NCI-H2029 treated with DMSO at 0.1 percent for 48 hours (cell line): ENCODE measurements around the gene UXT.
"Not testable (repeated sequence)": the region's sequence is repeated elsewhere in the genome, so short reads cannot be mapped to it uniquely, and the experiment has no call there.

Experiments used
- DNase-seq: peaks from one replicate; lab custom pipeline; 2025; lab: John Stamatoyannopoulos, UW

Gene UXT

DNA sequence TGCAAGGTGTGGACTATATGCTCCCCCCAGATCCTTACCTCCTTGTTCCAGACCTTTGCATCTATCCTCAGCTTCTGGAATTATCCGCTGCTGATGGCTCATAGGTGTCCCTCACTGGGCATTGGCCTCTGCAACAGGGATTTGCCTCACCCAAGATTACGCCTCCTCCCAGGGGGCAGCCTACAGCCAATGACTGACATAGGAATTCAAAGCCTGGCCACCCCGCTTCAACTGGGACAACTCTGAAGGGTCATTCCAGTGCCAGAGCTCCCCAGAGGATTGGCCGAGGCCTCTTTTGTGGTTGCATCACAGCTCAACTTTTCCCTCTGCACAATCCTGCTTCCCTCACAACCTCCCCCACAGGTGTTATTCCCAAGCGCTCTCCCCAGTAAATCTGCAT is 44.4 kb downstream of the UXT start:
- DNase-seq = no peak

DNA sequence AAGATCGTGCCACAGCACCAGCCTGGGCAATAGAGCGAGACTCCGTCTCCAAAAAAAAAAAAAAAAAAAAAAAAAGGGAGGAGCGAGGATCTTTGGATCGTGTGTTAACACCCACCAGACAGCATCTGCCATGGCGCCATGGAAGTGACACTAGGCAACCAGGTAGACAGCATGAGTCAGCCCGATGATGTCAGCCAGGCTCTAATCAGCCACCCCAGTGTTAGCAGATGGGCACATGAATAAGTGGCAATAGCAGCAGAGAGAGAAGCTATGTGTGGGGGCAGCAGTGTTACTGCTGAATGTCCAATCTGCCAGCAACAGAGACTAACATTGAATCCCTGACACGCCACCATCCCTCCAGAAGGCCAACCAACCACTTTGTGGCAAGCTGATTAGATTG is 45.9 kb downstream of the UXT start:
- DNase-seq = no peak

DNA sequence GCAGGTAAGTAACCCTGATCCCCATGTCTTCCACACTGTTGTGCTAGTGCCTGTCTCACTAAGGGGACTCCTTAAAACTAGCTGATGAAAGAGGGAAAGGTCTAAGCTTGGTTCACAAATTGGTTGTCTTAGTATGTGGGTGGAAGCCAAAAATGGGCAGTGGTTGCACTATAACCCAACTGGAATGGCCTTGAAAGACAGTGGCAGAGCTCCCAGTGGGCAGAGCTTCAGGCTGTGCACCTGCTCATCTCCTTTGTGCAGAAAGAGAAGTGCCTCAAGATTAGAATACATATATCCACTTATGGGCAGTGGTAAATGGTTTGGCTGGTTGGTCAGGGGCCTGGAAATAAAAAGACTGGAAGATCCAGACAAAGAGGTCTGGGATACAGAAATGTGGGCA is 46.6 kb downstream of the UXT start:
- peak; percentile 11 for DNase-seq

DNA sequence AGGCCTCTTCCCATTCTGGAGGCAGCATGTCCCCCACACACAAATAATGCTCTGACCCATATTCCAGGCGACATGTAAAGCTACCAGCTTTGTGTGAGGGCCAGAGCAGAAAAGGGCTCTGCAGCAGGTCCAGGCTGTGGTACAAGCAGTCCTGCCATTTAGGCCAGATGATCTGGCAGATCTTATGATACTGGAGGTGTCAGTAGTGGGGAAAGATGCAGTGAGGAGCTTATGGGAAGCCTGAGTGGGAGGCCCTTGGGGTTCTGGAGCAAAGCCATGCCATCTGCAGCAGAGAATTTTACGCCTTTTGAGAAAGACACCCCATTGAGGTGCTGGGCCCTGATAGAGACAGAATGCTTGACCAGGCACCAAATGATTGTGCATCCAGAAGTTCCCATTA is 47.1 kb downstream of the UXT start:
- no peak for DNase-seq

DNA sequence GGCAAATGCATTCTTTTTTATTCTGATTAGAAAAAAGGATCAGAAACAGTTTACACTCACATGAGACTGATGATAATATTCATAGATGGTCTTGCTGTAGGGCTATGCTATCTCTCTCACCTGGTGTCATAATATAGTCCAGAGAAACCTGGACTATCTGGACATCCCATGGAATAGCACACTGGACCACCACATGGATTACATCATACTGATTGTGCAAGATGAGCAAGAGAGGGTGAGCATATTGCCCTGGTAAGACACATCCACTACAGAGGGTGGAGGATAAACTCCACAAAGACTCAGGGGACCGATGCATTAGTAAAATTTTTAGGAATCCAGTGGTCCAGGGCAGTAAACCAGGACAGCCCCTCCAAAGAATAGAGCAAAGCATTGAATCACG is 47.5 kb downstream of the UXT start:
- DNase-seq = no peak

DNA sequence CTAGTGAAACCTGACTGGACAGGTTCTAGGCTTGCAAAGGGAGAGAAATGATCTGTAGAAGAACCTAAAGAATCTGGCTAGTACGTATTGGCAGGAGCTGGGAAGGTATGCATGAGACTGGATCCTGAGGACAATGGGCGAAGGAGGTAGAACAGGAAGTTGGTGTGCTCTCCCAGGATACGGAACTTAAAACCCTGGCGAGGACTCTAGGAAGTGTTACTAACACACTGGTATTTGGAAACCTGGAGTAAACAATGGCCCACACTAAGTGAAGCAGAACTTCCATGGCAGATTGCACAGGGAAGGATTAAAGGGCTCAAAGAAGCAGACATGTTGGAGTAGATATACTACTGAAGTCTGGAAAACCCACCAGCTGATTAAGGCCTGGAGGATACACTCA is 48.5 kb downstream of the UXT start:
- DNase-seq = no peak

DNA sequence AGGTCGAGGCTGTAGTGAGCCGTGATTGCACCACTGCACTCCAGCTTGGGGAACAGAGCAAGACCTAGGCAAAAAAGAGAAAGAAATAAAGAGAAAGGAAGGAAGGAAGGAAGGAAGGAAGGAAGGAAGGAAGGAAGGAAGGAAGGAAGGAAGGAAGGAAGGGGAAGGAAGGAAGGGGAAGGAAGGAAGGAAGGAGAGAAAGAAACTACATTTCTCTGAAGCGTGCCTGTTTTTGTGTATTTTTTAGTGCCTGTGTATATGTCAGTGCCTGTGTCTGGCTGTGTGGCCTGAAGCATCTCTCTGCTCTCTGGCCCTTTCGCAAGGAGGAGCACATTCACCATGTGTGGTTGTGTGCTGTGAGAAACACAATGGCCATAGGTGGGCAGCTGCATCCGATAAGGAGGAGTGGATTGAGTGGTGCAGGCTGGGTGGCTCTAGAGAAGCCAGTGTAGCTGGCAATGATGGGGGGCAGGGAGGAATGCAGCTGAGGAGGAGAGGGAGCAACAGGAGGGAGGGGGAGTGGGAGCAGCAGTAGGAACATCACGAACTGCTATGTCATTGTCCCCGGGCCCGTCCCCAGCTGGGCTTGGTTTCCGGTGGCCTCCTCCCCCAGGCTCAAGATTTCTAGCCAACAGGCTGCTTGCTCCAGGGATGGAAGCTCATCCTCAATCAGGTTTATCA is 50.7 kb downstream of the UXT start:
- DNase-seq = no peak

DNA sequence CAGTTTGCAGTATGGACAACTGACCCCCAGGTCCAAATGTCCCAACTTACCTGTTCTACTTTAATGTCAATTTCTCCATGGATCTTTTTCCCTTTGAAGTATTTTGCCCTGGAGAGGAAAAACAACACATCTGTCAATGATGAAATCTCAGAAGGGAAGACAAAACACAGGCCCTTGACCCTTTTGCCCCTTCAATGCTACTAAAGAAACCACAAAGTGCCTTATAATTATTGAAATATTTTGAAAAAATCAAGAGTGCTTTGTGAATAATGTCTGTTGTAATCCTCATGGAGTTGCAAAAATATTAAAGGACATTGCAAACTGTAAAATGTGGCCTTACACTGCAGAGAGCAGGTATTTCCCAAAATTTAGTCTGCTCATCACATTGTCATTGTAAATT is 51.9 kb downstream of the UXT start:
- DNase-seq = no peak

DNA sequence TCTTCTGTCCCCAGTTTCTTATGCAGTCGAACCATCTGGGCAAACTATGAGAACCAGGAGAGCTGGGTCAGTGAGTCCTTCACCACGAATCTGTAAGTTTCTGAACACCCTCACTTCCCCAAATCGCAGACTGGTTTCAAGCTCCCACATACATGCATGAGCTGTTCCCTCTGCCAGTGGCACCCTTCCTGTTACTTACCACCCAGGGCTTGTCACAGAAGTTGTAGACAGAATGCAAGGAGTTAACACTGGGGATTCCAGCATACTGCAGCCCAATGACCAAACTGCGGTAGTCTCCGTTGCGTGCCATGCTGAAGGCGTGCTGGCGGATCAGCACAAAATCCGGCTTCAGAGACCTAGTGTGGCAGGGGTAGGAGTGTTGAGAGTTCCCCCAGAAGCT is 54.0 kb downstream of the UXT start:
- no peak for DNase-seq

DNA sequence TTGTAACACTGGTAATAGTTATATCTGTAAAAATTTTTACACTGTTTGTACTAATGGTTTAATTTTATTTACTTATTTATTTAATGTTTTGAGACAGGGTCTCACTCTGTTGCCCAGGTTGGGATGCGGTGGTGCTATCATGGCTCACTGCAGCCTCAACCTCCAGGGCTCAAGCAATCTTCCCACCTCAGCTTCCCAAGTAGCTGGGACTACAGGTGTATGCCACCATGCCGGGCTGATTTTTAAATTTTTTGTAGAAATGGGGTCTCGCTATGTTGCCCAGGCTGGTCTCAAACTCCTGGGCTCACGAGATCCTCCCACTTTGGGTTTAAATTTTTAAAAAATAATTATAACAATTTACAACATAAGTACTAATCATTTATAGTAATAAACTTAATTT is 55.9 kb downstream of the UXT start:
- not testable (repeated sequence) for DNase-seq
